ENCODE data around the gene SMC6.

The SMC6 gene

DNA sequence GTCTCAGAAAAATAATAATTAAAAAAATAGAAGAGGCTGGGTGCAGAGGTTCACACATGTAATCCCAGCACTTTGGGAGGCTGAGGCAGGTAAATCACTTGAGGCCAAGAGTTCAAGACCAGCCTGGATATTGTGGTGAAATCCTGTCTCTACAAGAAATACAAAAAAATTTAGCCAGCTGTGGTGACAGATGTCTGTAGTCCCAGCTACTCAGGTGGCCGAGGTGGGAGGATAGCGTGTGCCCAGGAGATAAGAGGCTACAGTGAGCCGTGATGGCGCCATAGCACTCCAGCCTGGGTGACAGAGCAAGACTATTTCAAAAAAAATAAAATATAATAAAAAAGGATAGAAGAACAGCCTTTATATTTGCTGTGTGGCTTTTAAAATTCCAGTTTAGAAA is 35.9 kb downstream of the SMC6 start:
- no peak for DNase-seq (ENCODE audit: low read depth, low spot score)

DNA sequence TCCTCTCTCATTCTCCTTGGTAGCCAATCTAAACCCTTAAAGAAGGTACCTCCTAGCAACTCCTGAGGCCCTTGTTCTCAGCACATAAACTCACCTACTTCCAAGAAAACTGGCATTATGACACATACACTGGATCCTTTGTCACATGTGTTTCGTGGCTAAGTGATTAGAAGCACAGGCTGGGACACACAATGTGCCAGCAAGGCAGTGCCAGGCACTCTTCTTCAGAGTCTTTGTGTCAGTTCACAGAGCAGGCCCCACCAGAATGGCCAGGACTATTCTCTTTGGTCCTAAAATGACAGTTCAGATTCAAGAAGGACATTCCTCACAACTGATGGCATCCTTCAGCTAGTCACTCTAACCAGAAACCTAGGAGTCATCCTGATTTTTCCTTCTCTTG is 40.3 kb downstream of the SMC6 start:
- DNase-seq (ENCODE audit: low read depth, low spot score) = no peak

- no peak for DNase-seq (ENCODE audit: low read depth, low spot score)
These were observed 42.9 kb downstream of the SMC6 start for GRCh38 chr2:17710547-17711248.

- DNase-seq (ENCODE audit: low read depth, low spot score) = no peak
These were observed 43.7 kb downstream of the SMC6 start for GRCh38 chr2:17709897-17710296.

GRCh38 chr2:17708501-17708900 is 45.1 kb downstream of the SMC6 start:
- DNase-seq (ENCODE audit: low read depth, low spot score) = no peak

DNA sequence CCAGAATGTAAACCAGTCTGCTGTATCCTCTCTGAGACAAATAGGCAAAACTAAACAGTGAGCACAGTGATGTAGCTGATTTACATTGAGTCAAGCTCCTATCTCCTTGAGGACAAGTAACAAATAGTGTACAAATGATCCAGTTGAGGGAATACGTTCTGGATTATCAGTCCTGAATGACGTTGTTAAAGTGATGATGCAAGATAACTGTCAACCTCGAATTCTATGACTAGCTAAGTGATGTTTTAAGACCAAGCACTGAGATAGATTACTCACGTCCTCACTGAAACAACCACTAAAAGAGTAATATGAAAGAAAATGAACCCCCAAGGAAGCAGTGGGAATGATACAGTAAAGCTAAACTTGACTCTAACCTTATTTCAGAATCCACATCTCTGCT is 46.8 kb downstream of the SMC6 start:
- DNase-seq (ENCODE audit: low read depth, low spot score) = no peak

DNA sequence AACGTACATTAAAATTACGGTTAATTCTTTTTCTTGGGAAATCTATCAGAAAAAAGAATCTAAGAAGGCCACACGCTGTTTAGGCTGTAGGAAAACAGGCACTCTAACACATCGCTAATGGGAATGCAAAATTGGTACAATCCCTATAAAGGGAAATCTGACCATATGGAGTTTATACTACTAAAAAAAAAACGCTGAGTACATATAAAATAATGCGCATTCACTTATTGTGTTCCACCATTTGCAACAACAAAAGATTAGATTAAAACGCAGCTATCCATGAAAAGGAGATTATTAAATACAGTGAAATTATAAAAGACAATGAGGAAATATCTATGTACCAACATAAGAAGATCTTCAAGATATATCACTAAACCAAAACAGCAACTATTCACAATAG is 62.8 kb downstream of the SMC6 start:
- DNase-seq (ENCODE audit: low read depth, low spot score) = no peak

DNA sequence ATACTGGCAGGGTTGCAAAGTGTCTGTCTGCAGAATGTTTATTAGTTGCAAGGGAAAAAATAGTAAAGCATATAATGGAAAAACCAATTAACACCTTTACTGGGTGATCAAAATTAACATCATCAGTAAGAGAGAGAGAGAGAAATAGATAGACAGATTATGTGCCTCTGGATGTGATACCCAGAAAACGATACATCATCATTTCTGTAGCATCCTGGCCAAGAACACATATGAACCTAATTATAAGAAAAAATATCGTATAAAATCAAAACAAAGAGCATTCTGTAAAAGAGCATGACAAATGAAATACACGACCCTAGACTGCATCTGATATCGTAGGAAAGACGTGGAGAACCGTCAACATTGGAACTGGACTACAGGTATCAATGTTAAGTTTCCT is 64.6 kb downstream of the SMC6 start:
- no peak for DNase-seq (ENCODE audit: low read depth, low spot score)

DNA sequence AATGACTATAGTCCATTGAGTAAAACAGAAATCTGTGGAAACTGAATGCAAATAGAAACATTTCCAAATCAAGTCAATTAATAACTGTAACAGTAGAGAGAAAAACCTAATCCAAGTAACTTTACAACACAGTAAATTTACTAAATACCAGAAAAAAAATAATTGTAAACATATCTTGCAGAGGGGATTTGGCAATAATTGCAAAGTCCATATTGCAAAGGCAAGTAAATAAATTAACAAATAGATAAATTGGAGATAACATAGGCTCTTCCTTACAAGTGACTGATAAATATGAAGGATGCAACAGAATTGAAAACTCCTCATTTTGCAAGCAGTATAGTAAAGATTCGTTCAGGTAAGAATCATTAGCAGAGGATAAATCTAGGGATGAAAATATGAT is 65.0 kb downstream of the SMC6 start:
- DNase-seq (ENCODE audit: low read depth, low spot score) = no peak

DNA sequence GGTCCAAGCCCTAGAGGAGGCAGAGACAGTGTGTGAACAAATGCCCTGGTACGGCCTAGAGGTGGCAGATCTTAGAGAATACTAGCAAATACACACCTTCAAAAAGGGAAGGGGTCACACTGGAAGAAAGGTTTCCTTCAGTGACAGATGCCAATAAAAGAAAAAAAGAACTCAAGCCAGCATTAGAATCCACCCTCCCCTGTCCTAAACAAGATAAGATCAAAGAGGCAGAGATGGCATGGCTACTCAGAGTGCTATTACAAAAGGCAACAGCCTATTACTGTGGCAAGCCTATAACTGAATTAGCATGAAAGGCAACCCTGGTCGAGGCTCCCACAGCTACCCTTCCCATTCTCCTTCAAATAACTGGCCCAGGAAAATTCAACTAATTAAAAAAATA is 69.6 kb downstream of the SMC6 start:
- no peak for DNase-seq (ENCODE audit: low read depth, low spot score)

GRCh38 chr2:17682098-17682857 is 71.3 kb downstream of the SMC6 start:
- DNase-seq (ENCODE audit: low read depth, low spot score) = no peak

GRCh38 chr2:17680119-17680518 is 73.5 kb downstream of the SMC6 start:
- no peak for DNase-seq (ENCODE audit: low read depth, low spot score)

GRCh38 chr2:17674817-17675216 is 78.8 kb downstream of the SMC6 start:
- no peak for DNase-seq (ENCODE audit: low read depth, low spot score)

GRCh38 chr2:17672583-17673317 is 80.9 kb downstream of the SMC6 start:
- DNase-seq (ENCODE audit: low read depth, low spot score) = no peak

DNA sequence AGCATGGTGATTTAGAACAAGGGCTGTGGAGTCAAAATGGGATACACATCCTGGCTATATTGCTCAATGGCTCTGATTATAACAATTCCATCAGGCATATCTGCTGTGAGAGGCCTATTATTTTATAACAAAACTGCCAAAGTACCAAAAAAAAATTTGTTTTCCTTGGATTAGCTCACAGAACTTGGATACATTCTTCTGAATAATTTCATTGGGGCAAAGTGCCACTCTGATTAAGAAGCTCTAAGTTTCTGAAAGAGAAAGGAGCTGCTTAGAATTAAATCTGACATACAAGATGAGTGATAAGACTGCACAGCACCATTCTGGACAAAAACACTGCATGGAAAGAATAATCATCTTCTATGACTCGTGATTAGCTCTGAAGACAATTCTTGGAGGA is 85.7 kb downstream of the SMC6 start:
- DNase-seq (ENCODE audit: low read depth, low spot score) = no peak

GRCh38 chr2:17664534-17664933 is 89.1 kb downstream of the SMC6 start:
- DNase-seq (ENCODE audit: low read depth, low spot score) = no peak

GRCh38 chr2:17662723-17663122 is 90.9 kb downstream of the SMC6 start:
- no peak for DNase-seq (ENCODE audit: low read depth, low spot score)

GRCh38 chr2:17661460-17661859 is 92.2 kb downstream of the SMC6 start:
- DNase-seq (ENCODE audit: low read depth, low spot score) = no peak

- no peak for DNase-seq (ENCODE audit: low read depth, low spot score)
These were observed 93.4 kb downstream of the SMC6 start for GRCh38 chr2:17660219-17660618.

DNA sequence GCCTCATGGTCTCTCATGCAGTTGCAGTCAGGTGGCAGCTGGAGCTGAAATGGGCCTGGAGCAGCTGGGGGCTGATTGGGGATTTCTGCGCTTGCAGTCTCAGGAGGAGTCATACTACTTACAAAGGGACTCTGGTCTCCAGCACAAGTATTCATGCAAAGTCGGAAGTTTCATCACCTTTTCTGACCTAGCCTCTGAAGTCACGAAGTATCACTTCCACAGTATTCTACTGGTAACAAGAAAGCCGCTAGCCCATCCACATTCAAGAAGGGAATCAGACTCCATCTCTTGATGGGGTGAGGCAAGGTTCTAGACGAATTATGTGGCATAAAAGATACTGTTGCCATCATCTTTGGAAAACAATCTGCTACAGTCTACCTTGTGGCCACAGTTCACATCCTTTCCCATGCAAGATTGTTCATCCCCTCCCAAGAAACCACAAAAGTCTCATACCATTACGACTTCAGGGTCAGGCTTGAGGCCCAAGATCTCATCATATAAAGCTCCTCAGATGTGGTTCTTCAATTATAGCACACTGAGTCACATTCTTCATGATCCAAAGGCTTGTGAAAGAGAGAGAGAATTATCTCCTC is 95.3 kb downstream of the SMC6 start:
- no peak for DNase-seq (ENCODE audit: low read depth, low spot score)

DNA sequence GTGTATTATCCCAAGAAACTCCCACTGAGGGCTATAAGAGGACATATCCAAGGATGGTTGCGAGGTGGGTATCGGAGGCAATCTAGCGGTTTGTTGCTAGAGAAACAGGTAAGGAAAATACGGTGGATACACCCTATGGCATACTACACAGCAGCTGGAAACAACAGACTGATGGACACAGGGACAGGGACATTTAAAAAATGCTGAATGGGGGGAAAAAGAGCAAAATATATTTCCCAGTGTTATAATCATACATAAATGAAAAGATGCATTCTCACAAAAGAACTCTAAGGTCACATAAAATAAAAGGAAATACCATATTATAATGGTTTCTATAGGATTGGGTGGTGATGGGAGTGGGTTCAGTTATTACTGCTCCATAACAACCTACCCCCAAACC is 95.9 kb downstream of the SMC6 start:
- DNase-seq (ENCODE audit: low read depth, low spot score) = no peak

DNA sequence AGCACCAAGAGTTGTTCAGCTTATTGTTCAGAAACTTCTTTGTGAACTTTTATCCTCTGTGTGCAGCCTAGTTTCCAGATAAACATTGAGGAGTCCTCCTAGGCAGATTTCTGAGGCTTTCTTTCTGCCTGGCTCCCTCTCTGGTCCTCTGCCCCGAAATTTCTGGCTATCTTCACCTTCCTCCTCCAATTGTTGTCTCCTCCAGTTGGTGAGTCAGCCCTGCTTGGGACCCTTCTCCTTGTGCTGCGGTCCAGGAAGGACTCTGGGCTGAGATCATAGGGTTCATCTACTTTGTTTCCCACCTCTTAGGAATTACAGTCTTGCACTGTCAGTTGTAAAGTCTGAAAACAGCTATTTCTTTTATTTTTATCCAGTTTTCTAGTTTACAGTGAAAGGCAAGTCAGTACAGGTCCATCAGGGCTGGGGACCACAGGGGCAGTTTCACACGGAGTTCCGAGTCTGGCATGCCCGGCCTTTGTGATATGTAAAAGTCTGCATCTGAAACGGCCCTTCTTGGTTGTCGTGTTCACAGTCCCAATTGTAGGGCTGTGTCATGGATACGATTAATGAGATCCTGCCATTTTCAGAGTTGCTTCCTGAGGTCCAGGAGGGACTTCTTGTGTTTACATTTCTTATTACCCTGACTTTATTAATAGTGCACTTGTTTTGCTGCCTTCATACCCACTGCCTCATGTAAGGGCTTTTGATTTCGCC is 100.8 kb downstream of the SMC6 start:
- no peak for DNase-seq (ENCODE audit: low read depth, low spot score)
